HFFc6 (cell line): ENCODE measurements around the gene KDM5A. TPM values are rescaled to one million over a fixed set of nuclear protein-coding genes. Genes with fewer than 3 reads are reported as not detected.

Experiments used
- DNase-seq: peaks from one replicate; pipeline ENCODE4 v3.0.0-alpha.2; 2018
- H3K27ac Mint-ChIP-seq: 2 replicates; pipeline ENCODE4 v1.8.0; 2020; ENCODE audit warnings: mild to moderate bottlenecking, mixed read lengths
- H3K27me3 Mint-ChIP-seq: 2 replicates; pipeline ENCODE4 v1.8.0; 2021; ENCODE audit warnings: mild to moderate bottlenecking, moderate library complexity, mixed read lengths; ENCODE audit not compliant: insufficient read depth
- H3K36me3 Mint-ChIP-seq: 2 replicates; pipeline ENCODE4 v1.8.0; 2021; ENCODE audit warnings: low read depth, mixed read lengths
- H3K4me1 Mint-ChIP-seq: 2 replicates; pipeline ENCODE4 v1.8.0; 2020; ENCODE audit warnings: low read depth, mixed read lengths
- H3K4me3 Mint-ChIP-seq: 2 replicates; pipeline ENCODE4 v1.8.0; 2020; ENCODE audit warnings: mild to moderate bottlenecking, moderate library complexity, mixed read lengths
- H3K9me3 Mint-ChIP-seq: 2 replicates; pipeline ENCODE4 v1.8.0; 2020; ENCODE audit warnings: mild to moderate bottlenecking, mixed read lengths
- total RNA-seq, 6 experiments: library from RNA; stranded (reverse); fragmentation: NEBNext Ultra II Directional; extraction: Animal tissue kit (Norgen Biotek cat#: 25700); gene quantifications; 2 replicates in 1 of 6; 3 replicates in 5 of 6; pipeline ENCODE4 v1.2.3, GENCODE V29; 2021
- TF ChIP-seq, protein P1 (sequence below): fragments of 200-600 bp; sonication (generic); IDR thresholded peaks from 2 replicates; pipeline ENCODE4 v1.5.0; 2021; ENCODE audit warnings: antibody characterized with exemption, mild to moderate bottlenecking

The KDM5A gene
- total RNA-seq, 6 experiments from 2014 or later: 47.1 to 55.0 (median 52.0) TPM

- H3K27me3 Mint-ChIP-seq: peaks cover 14% of the 10 kb centered on the region
- DNase-seq: no peak
- no peak overlapping the region for H3K4me3 Mint-ChIP-seq
- no peaks in the 10 kb centered on the region for H3K4me1 Mint-ChIP-seq
- TF ChIP-seq, protein P1, sequence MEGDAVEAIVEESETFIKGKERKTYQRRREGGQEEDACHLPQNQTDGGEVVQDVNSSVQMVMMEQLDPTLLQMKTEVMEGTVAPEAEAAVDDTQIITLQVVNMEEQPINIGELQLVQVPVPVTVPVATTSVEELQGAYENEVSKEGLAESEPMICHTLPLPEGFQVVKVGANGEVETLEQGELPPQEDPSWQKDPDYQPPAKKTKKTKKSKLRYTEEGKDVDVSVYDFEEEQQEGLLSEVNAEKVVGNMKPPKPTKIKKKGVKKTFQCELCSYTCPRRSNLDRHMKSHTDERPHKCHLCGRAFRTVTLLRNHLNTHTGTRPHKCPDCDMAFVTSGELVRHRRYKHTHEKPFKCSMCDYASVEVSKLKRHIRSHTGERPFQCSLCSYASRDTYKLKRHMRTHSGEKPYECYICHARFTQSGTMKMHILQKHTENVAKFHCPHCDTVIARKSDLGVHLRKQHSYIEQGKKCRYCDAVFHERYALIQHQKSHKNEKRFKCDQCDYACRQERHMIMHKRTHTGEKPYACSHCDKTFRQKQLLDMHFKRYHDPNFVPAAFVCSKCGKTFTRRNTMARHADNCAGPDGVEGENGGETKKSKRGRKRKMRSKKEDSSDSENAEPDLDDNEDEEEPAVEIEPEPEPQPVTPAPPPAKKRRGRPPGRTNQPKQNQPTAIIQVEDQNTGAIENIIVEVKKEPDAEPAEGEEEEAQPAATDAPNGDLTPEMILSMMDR: no peak
- H3K36me3 Mint-ChIP-seq: 0 out of 2 replicates have a peak, but pooled peaks cover 4% of the 10 kb centered on the region
- H3K27ac Mint-ChIP-seq: no peak overlapping the region
- peaks cover 12% of the 10 kb centered on the region for H3K9me3 Mint-ChIP-seq
Observed at GRCh38 chr12:242496-242895, 146.6 kb downstream of the KDM5A start.

GRCh38 chr12:241266-241665, 147.9 kb downstream of the KDM5A start:
- Mint-ChIP-seq H3K27me3 (peaks cover 14% of the 10 kb centered on the region), H3K27ac (no peak overlapping the region), H3K9me3 (peaks cover 7% of the 10 kb centered on the region), H3K4me3 (no peak overlapping the region), H3K36me3 (peaks cover 5% of the 10 kb centered on the region), H3K4me1 (no peaks in the 10 kb centered on the region)
- DNase-seq: no peak
- TF ChIP-seq, protein P1: no peak

GRCh38 chr12:240566-240965, 148.6 kb downstream of the KDM5A start:
- Mint-ChIP-seq H3K4me1 (no peaks in the 10 kb centered on the region), H3K36me3 (peaks cover 11% of the 10 kb centered on the region), H3K27me3 (peaks cover 17% of the 10 kb centered on the region), H3K9me3 (peaks cover 12% of the 10 kb centered on the region), H3K27ac (no peak overlapping the region), H3K4me3 (no peak overlapping the region)
- TF ChIP-seq, protein P1: no peak
- no peak for DNase-seq

DNA sequence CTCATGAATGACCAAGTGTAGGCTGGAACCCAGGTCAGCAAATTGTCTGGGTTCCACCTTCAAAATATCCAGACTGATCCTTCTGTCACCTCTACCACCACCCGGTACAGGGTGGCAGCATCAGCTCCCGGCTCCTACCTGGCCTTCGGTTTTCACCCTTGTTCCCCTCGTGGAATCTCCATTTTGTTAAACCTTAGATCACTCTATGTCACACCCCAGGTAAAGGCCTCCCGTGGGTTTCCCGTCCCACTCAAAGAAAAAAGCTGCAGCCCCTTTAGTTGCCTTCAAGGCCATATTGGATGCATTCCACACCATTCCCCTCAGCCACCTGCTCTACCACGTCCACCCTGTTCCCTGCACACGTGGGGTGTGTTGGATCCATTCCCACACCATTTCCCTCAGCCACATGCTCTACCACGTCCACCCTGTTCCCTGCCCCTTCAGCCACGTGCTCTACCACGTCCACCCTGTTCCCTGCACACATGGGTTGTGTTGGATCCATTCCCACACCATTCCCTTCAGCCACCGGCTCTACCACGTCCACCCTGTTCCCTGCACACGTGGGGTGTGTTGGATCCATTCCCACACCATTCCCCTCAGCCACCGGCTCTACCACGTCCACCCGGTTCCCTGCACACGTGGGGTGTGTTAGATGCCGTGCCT, 150.3 kb downstream of the KDM5A start:
- no peak for DNase-seq
- Mint-ChIP-seq H3K27me3 (peaks cover 13% of the 10 kb centered on the region), H3K9me3 (peaks cover 21% of the 10 kb centered on the region), H3K4me1 (no peaks in the 10 kb centered on the region), H3K36me3 (peaks cover 22% of the 10 kb centered on the region), H3K4me3 (no peak overlapping the region), H3K27ac (no peak overlapping the region)
- TF ChIP-seq, protein P1: no peak

DNA sequence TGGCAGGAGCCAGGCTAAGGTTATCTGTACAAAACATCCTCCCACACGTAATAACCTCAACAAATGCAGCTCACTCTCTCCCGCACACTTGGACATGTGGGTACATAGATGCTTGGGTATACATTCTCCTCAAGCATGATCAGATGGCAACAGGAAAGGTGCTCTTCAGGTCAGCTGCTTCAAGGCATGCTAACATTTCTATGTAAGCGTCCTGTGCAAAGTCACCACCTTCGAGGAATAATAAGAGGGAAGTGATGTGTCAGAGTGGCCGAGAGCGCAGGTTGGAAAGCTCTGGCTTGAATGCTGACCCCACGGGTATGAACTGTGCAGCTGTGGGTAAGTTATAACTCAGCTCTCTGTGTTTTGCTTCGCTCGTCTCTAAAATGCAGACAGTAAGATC, 151.0 kb downstream of the KDM5A start:
- Mint-ChIP-seq H3K4me1 (no peaks in the 10 kb centered on the region), H3K27me3 (peaks cover 15% of the 10 kb centered on the region), H3K36me3 (peaks cover 25% of the 10 kb centered on the region), H3K4me3 (no peak overlapping the region), H3K9me3 (peaks cover 21% of the 10 kb centered on the region), H3K27ac (no peak overlapping the region)
- DNase-seq: no peak
- TF ChIP-seq, protein P1: no peak
